Brain microvascular endothelial cell (primary cell): ENCODE data around the gene FOXN4.
"Not testable (repeated sequence)": the region's sequence is repeated elsewhere in the genome, so short reads cannot be mapped to it uniquely, and the experiment has no call there.

ENCODE experiments used
- DNase-seq: peaks from one replicate; pipeline ENCODE4 v3.0.0-alpha.2; 2020
- H3K27ac ChIP-seq: fragments of 250-450 bp; sonication (Bioruptor Pico); 2 replicates; pipeline ENCODE4 v1.5.1; 2020; ENCODE audit warnings: mild to moderate bottlenecking, moderate library complexity
- H3K27me3 ChIP-seq: fragments of 250-450 bp; sonication (Bioruptor Pico); replicated peaks from 2 replicates; pipeline ENCODE4 v1.5.1; 2020; ENCODE audit warnings: mild to moderate bottlenecking
- H3K36me3 ChIP-seq: fragments of 250-450 bp; sonication (Bioruptor Pico); replicated peaks from 2 replicates; pipeline ENCODE4 v1.5.1; 2020; ENCODE audit warnings: mild to moderate bottlenecking
- H3K4me3 ChIP-seq: 2 replicates; pipeline ENCODE4 v1.5.1; 2011; ENCODE audit warnings: low read depth, mild to moderate bottlenecking, control low read depth, low read length, moderate library complexity
- CTCF ChIP-seq: IDR thresholded peaks from 2 replicates; pipeline ENCODE4 v1.5.1; 2011; ENCODE audit warnings: low read depth, mild to moderate bottlenecking, moderate library complexity, low read length, control low read depth, inconsistent platforms; ENCODE audit errors: missing control alignments
- in situ Hi-C: cut with HindIII; loops from 2 replicates; pipeline ENCODE4 v1.10.0; 2017; ENCODE audit warnings: low sequenced_read_pairs, low pct_ligation_motif_present

The FOXN4 gene

DNA sequence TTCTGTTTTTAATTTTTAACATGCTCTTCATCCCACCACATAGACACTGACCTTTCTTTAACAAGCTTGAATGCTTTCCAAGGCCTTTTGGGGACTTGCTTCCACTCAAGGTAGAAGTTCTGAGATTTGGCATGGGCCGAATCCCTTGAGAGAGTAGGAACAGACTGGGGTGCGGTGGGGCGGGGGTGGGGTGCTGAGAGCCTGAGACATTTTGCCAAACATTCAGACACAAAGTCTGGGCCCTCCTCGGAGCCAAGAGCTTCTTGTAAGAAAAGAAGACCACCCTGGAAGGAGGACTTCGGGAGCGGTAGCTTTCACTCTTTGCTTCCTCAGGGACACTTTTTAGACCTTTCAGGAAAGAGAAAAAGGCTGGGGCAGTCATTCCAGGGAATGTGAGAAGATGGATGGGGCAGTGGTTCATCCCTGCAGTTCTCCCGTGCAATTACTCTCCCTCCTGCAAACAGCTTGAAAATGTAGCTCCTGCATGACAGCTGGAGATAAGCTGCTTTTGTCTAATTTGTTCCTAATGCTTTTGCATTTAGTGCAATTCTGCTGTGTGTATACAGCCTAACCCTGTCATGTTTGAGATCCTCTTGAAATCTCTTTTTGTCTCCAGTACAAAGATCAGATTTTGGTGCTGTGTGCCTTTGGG, 22.3 kb upstream of the FOXN4 start:
- in situ Hi-C loops: no loop called here
- no peaks in the 10 kb centered on the region for H3K36me3 ChIP-seq
- DNase-seq: no peak
- no peak overlapping the region for H3K4me3 ChIP-seq
- H3K27ac ChIP-seq: no peak overlapping the region
- no peak for TF ChIP-seq CTCF
- H3K27me3 ChIP-seq: no peaks in the 10 kb centered on the region

- H3K4me3 ChIP-seq: no peak overlapping the region
- no peak overlapping the region for H3K27ac ChIP-seq
- DNase-seq: no peak
- TF ChIP-seq CTCF: no peak
- no peaks in the 10 kb centered on the region for H3K27me3 ChIP-seq
- in situ Hi-C loops: no loop called here
- H3K36me3 ChIP-seq: no peaks in the 10 kb centered on the region
These were observed 21.5 kb upstream of the FOXN4 start for GRCh38 chr12:109330282-109331230.

DNA sequence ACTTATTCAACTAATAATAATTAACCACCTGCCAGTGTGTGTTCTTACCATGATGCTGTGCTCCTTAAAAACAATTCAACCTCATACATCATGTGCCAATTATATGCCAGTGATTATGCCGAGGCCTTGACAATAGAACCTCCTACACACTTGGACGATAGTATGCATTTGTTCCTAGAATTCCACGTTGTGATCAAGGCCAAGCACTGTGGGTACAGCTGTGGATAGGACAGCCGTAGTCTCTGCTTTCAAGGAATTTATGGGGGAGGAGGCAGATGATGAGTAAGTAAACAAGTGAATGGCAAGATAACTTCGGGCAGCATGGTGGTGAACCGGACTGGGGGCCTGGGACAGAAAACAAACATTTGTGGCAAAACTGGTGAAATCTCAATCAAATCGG, 20.6 kb upstream of the FOXN4 start:
- DNase-seq: no peak
- no peak for TF ChIP-seq CTCF
- in situ Hi-C loops: no loop called here

GRCh38 chr12:109329003-109329402, 19.9 kb upstream of the FOXN4 start:
- no peaks in the 10 kb centered on the region for H3K27me3 ChIP-seq
- TF ChIP-seq CTCF: no peak
- in situ Hi-C loops: no loop called here

More for the DNA sequence above, 20.6 kb upstream of the FOXN4 start:
- Histone ChIP-seq H3K27me3 (no peaks in the 10 kb centered on the region), H3K4me3 (no peak overlapping the region), H3K27ac (no peak overlapping the region), H3K36me3 (no peaks in the 10 kb centered on the region)

GRCh38 chr12:109321294-109321693, 12.2 kb upstream of the FOXN4 start:
- H3K27me3 ChIP-seq, H3K36me3 ChIP-seq, H3K4me3 ChIP-seq, H3K27ac ChIP-seq, in situ Hi-C loops, DNase-seq: not testable (repeated sequence)

More at GRCh38 chr12:109329003-109329402, 19.9 kb upstream of the FOXN4 start:
- Histone ChIP-seq H3K27ac (no peak overlapping the region), H3K4me3 (no peak overlapping the region), H3K36me3 (no peaks in the 10 kb centered on the region)
- no peak for DNase-seq
